SHP77 treated with DMSO at 0.1 percent for 48 hours (cell line): ENCODE data around the gene U2SURP.
"Not testable (repeated sequence)": the region's sequence is repeated elsewhere in the genome, so short reads cannot be mapped to it uniquely, and the experiment has no call there.

Experiments
- DNase-seq: peaks from one replicate; lab custom pipeline; 2025; lab: John Stamatoyannopoulos, UW

U2SURP gene

DNA sequence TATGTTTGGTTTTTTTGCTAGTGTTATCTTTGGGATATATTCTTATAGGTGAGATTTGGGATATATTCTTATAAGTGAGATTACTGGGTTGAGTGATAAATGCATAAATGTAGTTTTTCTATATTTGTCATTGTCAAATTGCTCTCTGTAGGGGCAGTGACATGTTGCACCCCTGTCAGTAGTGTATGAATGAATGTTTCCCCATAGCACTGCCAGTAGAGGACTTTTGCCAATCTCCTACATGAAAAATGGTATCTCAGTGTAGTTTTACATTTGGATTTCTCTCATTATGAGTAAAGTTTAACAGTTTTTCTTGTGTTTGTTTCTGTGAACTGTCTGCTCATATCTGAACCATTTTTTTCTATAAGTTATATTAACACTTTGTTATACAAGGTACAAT lies 13.6 kb downstream of the U2SURP start:
- DNase-seq: no peak

DNA sequence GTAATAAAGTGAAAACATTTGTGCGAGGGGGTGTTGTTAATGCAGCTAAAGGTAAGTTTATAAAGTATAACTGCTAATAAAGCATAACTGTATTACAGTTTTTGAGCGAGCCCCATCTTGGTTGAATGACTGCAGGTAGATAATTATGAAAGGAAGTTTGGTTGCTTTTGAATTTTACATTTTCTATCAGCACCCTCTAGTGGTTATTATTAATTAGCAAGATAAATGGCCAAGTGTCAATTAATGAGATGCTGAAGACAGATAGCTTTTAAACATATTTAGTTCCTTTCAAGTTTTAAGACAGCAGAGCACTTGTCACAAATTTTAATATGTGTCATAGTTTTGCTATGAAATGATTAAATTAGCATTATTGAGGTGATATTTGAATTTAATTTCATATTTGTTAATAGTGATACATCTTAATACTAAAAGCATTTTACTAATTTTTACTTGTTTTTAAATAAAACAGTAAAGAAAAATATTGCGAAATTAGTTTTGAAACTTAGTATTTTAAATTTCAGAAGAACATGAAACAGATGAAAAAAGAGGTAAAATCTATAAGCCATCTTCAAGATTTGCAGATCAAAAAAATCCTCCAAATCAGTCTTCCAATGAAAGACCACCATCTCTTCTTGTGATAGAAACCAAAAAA lies 15.1 kb downstream of the U2SURP start:
- DNase-seq: no peak

DNA sequence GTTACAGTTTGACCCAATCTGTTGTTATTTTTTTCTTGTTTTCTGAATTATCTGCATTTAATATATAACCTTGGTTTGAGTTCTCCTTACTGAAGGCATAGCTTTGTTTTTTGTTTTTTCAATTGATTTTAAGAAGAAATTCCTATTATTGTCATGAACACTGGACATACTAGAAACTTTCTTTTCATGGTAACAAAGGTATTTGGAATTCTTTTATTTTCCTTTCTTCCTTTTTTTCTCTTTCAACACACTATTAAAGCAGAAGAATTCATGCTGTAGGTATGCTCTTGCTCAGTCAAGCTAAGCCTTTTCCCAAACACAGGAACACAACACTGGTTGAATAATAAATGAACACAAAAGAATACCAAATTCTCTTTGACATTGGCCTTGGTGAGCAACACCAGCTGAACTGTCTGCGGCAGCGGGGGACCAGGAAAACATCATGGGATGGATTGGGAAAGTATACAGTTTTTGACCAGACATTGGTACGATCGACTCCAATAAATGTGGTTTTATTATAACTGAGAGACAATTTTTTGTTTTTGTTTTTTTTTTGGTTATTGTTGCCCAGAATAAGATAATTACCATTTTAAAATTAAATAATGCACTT lies 23.1 kb downstream of the U2SURP start:
- DNase-seq: no peak

DNA sequence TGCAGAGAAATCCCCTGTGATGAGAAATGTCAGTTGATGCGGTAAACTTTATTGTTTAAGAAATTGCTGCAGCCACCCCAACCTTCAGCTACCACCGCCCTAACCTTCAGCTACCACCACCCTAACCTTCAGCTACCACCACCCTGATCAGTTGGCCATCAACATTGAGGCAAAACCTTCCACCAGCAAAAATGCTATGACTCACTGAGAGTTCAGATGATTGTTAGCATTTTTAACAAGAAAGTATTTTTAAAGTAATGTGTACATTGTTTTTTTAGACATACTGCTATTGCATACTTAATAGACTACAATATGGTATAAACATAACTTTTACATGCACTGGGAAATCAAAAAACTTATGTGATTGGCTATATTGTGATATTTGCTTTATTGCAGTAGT lies 30.0 kb downstream of the U2SURP start:
- DNase-seq: no peak

DNA sequence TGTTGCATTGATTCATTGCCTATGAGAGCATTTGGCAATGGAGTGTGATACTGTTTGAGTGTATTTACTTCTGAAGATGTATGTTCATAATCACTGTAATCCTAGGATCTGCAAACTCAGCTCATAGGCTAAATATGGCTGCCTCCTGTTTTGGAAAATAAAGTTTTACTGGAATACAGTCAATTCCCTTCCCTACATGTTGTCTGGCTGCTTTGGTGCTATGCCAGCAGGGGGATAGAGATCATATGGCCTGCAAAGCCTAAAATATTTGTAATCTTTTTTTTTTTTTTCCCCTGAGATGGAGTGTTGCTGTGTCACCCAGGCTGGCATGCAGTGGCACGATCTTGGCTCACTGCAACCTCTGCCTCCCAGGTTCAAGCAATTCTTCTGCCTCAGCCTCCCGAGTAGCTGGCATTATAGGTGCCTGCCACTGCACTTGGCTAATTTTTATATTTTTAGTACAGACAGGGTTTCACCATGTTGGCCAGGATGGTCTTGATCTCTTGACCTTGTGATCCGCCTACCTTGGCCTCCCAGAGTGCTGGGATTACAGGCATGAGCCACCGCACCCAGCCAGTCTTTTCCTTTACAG lies 30.5 kb downstream of the U2SURP start:
- DNase-seq: not testable (repeated sequence)

DNA sequence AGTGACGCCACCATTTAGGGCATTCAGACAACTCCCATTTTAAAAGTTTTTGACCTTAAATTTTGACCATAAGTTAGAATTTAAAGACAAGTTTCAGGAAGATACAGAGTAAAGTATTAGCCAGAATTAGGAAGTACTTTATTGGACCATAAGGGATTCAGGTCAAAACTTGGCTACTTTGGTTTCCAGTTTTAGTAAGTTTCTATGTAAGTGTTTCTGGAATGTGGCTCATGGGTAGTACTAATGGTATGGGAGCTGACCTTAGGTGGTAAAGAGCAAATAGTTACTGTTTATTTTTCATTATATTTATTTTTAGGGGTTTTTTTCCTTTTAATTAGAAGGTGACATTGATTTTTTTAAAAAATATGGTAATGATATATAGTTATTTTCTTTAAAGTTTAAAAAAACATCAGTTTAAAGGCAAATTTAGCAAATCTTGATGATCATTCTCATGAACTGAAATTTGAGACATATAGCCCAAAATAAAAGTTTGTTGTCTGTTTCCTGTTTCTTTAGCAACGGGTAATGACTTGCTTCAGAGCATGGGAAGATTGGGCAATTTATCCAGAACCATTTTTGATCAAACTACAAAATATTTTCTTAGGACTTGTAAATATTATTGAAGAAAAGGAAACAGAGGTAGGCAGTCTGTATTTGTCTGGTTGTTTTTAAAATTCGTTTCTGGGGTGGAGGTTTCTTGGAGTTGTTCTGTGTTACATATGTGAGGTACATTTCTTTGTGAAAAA lies 34.3 kb downstream of the U2SURP start:
- DNase-seq: no peak

DNA sequence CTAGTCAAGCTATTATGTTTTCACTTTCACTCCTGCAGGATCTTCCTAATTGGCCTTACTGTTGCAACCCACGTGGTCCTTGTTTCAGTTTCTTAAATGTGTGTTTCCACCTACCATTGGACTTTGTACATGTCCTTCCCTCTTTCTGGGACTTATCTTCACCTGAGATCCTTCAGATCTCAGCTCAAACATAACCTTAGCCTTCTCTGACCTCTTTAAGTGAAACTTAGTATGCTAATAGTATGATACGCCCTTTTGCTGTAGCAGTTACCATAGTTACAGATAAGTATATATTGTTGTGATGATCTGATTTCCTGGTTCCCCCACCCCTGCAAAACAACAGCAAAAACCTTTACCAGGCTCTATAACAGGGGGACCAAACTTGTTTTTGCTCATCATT lies 35.2 kb downstream of the U2SURP start:
- DNase-seq: no peak

DNA sequence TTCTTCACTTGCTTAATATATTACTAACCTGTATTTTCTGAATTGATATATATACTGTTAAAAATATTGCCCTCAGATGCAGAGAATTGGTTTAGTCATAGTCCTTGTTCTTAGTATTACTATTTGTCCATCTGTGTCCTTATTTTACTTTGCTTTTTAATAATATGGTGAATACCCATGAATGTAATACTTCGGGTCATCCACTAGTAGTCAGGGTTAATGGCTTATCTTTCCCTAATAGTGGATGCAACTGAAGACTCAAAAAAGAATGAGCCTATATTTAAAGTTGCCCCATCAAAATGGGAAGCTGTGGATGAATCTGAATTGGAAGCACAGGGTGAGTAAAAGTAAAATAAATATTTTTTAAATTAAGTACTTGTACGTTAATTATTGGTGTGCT lies 36.5 kb downstream of the U2SURP start:
- DNase-seq: no peak

DNA sequence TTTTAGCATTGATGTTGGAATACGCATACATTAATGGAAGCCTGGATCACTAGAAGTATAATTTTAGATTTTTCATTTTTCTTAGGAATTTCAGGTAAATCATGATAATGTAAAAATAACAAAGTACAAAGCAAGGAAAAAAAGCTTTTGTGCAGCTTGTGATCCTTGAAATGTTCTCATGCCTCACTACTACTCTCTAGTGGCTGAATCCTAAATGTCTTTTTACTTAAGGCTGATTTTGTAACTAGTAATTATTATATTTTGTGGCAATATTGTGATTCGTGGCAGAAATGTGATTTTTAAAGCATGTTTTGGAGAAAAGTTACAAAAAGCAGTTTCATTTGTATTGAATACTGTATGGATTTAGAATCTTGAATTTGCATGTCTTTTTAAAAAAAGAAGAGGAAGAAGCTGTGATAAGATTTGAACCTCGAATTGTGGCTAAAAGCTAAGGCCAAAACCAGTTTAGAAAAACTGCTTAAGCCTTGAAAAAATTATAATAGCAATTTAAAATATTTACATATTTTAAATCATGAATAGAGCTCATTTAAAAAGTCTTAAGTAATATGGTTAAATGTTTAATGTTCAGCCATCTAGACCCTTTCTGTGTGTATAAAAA lies 39.0 kb downstream of the U2SURP start:
- no peak for DNase-seq

DNA sequence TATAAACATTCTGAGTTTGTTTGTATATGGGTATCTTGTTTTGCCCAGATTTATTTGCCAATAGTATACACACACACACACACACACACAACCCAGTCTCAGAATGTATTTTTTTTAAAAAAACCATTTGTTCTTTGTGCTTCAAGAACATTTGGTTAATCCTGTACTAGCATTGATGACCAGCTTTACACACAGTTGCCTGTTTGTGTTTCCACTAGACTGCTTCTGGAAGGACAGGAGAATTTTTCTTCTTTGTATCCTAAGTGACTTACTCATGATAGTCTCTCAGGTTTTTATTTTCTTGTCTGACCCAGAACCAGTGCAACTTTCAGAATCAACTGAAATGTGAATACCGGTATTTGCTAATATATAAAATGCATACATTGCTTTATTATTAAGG lies 40.5 kb downstream of the U2SURP start:
- DNase-seq: no peak

DNA sequence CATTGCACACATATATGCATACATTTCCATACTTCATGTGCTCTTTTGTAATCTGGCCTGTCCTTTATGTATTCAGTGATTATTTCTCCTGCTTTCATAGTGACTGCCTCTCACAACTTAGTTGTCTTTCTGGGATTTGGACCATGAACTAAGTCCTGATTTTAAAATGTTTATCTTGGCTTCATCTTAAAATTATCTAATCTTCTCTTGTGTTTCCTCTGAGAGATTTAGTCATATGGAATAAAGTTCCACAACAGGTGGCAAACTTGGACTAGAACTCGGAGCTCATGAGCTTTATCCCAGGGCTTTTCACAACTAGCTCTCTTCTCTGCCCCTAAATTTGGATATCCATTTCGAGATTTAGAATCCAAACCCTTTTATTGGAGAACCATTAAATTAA lies 44.3 kb downstream of the U2SURP start:
- DNase-seq: no peak

DNA sequence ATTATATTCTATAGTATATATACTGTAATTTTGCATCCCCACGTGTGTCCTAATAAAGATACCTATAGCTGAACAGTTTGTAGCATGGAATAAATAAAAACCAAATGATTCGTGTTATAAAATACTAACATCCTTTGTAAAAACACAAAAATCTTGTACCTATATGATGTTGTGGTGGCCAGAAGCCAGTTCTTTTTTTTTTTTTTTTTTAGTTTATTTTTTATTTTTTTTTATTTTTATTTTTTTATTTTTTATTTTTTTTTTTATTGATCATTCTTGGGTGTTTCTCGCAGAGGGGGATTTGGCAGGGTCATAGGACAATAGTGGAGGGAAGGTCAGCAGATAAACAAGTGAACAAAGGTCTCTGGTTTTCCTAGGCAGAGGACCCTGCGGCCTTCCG lies 44.7 kb downstream of the U2SURP start:
- not testable (repeated sequence) for DNase-seq

DNA sequence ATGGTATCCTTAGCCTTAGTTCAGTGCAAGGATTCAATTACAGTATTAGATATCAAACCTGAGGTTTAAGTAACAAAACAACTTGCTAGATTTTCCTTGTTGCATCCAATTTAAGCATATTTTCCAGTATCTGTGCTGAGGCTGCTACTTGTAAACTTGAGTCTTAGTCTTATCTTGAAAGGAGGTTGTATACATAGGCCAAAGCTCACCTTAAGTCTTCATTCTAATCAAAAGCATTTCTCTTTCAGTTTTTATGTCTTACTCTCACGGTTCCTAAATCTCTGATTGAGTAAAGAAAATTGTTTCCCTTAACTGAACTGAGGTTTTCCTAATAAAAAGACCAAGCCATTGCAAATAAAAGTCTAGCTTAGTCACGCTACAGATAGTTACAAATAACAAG lies 52.6 kb downstream of the U2SURP start:
- DNase-seq: no peak

DNA sequence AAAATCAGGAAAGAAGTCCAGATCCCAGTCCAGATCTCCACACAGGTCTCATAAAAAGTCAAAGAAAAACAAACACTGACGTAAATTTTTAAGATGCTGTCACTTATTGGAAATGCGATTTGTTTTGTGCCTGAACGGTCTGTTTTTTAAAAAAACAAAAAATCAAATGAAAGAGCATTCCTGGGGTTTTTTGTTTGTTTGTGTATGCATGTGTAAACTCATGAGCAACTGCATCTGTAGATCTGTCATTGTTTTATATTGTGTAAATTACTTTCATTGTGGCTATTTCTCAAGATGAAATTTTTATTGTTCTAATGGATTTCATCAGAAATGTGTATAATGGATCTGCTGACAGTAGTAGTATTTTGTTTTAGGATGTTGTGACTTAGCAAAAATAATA lies 55.0 kb downstream of the U2SURP start:
- DNase-seq: no peak

DNA sequence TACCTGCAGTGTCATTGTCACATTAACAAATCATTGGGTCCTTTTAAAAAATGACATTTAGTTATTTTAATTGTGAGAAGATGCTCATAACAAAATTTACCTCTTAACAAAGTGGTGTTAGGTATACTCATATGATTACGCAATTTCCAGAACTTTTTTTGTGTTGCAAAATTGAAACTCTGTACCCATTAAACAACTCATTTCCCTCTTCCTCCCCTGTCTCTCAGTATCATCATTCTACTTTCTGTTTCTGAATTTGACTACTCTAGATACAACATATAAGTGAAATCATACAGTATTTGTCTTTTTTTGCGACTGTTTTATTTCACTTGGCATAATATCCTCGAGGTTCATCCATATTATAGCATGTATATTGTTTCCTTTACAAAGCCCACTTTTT lies 59.5 kb downstream of the U2SURP start:
- DNase-seq: no peak

DNA sequence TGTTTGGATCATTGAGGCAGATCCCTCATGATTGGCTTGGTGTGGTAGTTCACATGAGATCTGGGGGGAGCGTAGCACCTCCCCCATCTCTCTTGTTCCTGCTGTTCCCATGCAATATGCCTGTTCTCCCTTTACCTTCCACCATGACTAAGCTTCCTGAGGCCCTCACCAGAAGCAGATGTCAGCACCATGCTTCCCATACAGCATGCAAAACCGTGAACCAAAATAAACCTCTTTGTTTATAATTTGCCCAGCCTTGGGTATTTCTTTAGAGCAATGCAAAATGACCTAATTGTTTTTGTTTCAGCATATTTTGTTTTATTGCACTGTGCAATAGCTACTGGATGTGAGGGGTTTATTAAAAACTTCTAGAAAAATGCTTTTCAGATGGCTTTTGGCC lies 61.6 kb downstream of the U2SURP start:
- DNase-seq: no peak

DNA sequence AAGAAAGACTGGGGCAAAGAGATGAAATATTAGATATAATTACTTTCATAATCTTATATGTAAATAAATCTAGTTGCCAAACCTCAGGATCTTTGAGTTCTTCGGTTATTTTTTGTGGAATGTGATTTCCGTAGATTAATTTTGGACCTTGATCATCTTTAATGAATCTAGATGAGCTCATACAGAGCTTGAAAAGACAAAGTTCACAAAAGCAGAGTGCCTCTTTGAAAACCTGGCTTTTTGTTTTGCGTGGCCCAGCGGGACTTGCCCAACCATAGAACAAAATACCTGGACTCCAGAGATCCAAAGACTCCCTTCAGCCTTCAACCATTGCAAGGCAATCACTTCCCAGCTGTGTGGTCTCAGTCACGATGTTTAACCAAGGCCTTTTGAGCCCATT lies 63.4 kb downstream of the U2SURP start:
- no peak for DNase-seq

DNA sequence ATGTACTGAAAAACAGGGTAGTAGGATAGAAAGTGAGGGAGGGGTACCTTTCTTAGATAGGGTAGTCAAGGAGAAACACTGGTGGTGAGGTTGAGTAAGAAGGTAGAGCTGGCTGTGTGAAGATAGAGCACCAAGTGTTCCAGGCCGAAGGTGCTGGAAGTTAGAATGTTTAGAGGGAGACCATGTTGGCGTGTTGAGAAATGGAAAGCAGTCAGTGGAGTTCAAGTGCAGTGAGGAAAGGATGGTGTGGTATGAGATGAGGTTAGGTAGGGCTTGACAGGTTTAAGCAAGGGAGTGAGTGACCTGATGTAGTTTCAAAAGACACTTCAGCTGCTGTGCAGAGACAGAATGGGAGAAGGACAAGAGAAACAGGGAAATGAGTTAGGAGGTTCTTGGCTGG lies 64.0 kb downstream of the U2SURP start:
- no peak for DNase-seq

DNA sequence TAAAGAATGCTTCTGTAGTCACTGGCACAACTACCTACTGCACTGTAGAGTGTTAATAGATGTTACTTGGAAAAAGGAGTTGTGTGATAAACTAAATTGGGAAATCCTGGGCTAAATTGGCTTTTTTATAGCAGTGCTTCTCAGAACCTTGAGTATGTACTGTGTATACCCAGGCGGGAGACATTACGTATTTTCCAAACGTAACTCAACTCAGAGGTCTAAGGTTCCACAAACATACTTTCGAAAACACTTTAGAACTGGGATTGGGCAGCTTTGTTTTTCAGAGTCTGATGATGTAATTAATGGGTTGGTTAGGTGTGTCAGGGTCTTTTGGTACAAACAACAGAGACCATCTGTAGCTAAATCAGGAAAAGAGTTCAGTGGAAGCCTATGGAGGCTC lies 64.7 kb downstream of the U2SURP start:
- DNase-seq: no peak

DNA sequence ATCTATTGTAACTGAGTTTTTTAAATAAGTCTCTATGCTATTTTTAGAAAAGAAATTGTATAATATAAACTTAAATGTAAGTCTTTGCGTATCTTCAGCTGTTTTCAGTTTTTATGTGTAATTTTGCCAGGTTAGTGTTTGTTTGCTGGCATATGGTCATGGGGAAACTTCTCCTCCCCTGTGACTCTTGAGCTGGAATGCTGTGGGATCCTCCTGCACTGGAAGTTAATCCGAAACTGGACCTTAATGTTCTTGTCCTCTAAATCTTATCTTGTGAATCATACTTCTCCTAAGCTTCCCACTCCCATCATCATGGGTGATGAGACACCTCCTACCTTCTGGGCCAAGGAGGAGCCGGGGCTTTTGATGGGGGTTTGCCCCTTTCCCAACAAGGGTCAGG lies 65.8 kb downstream of the U2SURP start:
- DNase-seq: no peak

DNA sequence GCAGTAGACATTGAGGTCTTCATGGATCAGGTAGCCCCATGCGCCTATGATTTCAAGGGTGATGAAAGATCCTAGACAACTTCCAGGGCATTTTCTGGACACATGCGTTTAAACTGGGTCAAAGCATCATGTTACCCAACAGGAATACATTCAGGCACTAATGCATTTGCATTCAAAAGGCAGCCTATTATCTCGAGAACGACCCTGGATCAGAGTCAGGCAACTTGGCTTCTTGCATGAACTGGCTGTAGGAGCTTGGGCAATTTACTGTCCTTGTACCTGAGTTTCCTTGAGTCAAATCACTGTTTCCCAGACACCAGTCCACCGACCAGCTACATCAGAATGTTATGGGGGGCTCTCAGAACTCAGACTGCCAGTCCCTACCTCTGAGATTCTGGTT lies 66.7 kb downstream of the U2SURP start:
- no peak for DNase-seq

DNA sequence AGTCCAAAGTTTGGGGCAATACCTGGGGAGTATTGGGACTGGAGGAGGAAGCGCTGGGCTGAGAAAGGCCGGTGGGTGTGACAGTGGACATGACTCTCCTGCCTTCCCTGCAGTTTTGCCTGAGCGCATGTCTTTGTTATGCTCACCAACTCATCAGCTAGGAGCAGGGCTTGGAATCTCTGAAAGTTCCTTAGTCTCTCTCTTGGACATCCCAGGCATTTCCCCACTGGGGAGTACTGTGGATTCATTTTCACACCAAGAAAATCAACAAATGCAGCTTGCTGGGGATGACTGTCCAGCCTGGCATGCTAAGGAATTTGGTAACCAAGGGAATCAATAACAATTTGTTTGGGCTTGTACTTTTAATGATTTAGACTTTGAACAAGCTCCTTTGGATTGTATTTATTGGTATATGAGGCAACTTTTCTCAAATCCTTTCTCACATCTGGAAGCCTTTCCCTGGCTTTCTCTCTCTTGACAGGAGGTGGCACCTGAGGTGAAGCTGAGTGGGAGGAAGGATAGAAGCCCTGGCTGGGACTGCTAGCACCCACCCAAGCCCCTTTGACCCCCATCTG lies 69.7 kb downstream of the U2SURP start:
- DNase-seq: no peak
